ENCODE data around the gene ZC3H13. TPM values are rescaled to one million over a fixed set of nuclear protein-coding genes. Genes with fewer than 3 reads are reported as not detected.

The ZC3H13 gene
- total RNA-seq, 2 experiments from 2014 or later = 40.1 to 41.8 TPM

GRCh38 chr13:45961468-45961867 lies 91.1 kb downstream of the ZC3H13 start:
- ATAC-seq (no peak), DNase-seq (no peak)
- Mint-ChIP-seq H3K36me3 (ENCODE audit: low read depth) (peaks cover 29% of the 10 kb centered on the region), H3K9me3 (no peaks in the 10 kb centered on the region), H3K27ac (no peak overlapping the region), H3K4me1 (ENCODE audit: low read depth) (peaks cover under 1% of the 10 kb centered on the region), H3K27me3 (no peaks in the 10 kb centered on the region), H3K4me3 (no peak overlapping the region)
- no peak for TF ChIP-seq CTCF (IDR thresholded peaks at IDR 0.05)
- ChIA-PET CTCF (no interaction called here), POLR2A (no interaction called here)
- intact Hi-C loops (cut with micrococcal nuclease) = no loop called here

GRCh38 chr13:45954836-45955800 lies 97.4 kb downstream of the ZC3H13 start:
- POLR2A ChIA-PET = interaction anchor here (0.7 kb wide), 1 partner anchor 184 kb away, joined by 3 read pairs; no protein-coding TSS in a partner anchor
- Mint-ChIP-seq H3K9me3 (no peaks in the 10 kb centered on the region), H3K36me3 (ENCODE audit: low read depth) (peaks cover 21% of the 10 kb centered on the region), H3K4me1 (ENCODE audit: low read depth) (no peaks in the 10 kb centered on the region), H3K27ac (no peak overlapping the region), H3K27me3 (no peaks in the 10 kb centered on the region), H3K4me3 (no peak overlapping the region)
- CTCF ChIA-PET = interaction anchor here (1.3 kb wide), 1 partner anchor 561 kb away, joined by 3 read pairs; no protein-coding TSS in a partner anchor
- intact Hi-C loops (cut with micrococcal nuclease) = no loop called here
- TF ChIP-seq CTCF (IDR thresholded peaks at IDR 0.05) = no peak
- no peak for DNase-seq
- no peak for ATAC-seq

GRCh38 chr13:45953082-45953481 lies 99.5 kb downstream of the ZC3H13 start:
- ATAC-seq (no peak), DNase-seq (no peak)
- no peak for TF ChIP-seq CTCF (IDR thresholded peaks at IDR 0.05)
- Mint-ChIP-seq H3K27me3 (no peaks in the 10 kb centered on the region), H3K9me3 (no peaks in the 10 kb centered on the region), H3K4me1 (ENCODE audit: low read depth) (no peaks in the 10 kb centered on the region), H3K4me3 (no peak overlapping the region), H3K36me3 (ENCODE audit: low read depth) (peaks cover 12% of the 10 kb centered on the region), H3K27ac (no peak overlapping the region)
- intact Hi-C loops (cut with micrococcal nuclease) = no loop called here
- ChIA-PET POLR2A (no interaction called here), CTCF (interaction anchor here (0.7 to 1.3 kb wide), 2 partner anchors 326 to 382 kb away, joined by 3 read pairs; no protein-coding TSS in a partner anchor)

GRCh38 chr13:45951724-45952123 lies 100.8 kb downstream of the ZC3H13 start:
- DNase-seq (no peak), ATAC-seq (no peak)
- H3K27ac Mint-ChIP-seq = no peak overlapping the region
- POLR2A ChIA-PET = no interaction called here
- CTCF ChIA-PET = no interaction called here
- no peak overlapping the region for H3K4me3 Mint-ChIP-seq
- H3K9me3 Mint-ChIP-seq = no peaks in the 10 kb centered on the region
- TF ChIP-seq CTCF (IDR thresholded peaks at IDR 0.05) = no peak
- H3K27me3 Mint-ChIP-seq = no peaks in the 10 kb centered on the region
- no peaks in the 10 kb centered on the region for H3K4me1 Mint-ChIP-seq (ENCODE audit: low read depth)
- H3K36me3 Mint-ChIP-seq (ENCODE audit: low read depth) = peaks cover 6% of the 10 kb centered on the region
- intact Hi-C loops (cut with micrococcal nuclease) = no loop called here

- H3K27ac Mint-ChIP-seq = no peak overlapping the region
- H3K4me3 Mint-ChIP-seq = no peak overlapping the region
- intact Hi-C loops (cut with micrococcal nuclease) = no loop called here
- no peak for ATAC-seq
- H3K9me3 Mint-ChIP-seq = no peaks in the 10 kb centered on the region
- CTCF ChIA-PET = no interaction called here
- no peak for TF ChIP-seq CTCF (IDR thresholded peaks at IDR 0.05)
- H3K4me1 Mint-ChIP-seq (ENCODE audit: low read depth) = no peaks in the 10 kb centered on the region
- no peak for DNase-seq
- POLR2A ChIA-PET = no interaction called here
- no peaks in the 10 kb centered on the region for H3K27me3 Mint-ChIP-seq
- peaks cover 2% of the 10 kb centered on the region for H3K36me3 Mint-ChIP-seq (ENCODE audit: low read depth)
Measured at GRCh38 chr13:45951166-45951565, 101.4 kb downstream of the ZC3H13 start.
